ENCODE measurements around the gene RBMS3.

- no peak for TF ChIP-seq CTCF (IDR thresholded peaks at IDR 0.05)
- no peak for TF ChIP-seq EP300 (IDR thresholded peaks at IDR 0.05)
- no peak for TF ChIP-seq POLR2A (IDR thresholded peaks at IDR 0.05)
These were observed 583.9 kb downstream of the RBMS3 start for GRCh38 chr3:29864809-29865208.
